ENCODE data around the gene DNAI1.
A peak's percentile ranks its signal among the peaks of the same experiment; 100 is the strongest.
"Not testable (repeated sequence)": the region's sequence is repeated elsewhere in the genome, so short reads cannot be mapped to it uniquely, and the experiment has no call there.

The DNAI1 gene

DNA sequence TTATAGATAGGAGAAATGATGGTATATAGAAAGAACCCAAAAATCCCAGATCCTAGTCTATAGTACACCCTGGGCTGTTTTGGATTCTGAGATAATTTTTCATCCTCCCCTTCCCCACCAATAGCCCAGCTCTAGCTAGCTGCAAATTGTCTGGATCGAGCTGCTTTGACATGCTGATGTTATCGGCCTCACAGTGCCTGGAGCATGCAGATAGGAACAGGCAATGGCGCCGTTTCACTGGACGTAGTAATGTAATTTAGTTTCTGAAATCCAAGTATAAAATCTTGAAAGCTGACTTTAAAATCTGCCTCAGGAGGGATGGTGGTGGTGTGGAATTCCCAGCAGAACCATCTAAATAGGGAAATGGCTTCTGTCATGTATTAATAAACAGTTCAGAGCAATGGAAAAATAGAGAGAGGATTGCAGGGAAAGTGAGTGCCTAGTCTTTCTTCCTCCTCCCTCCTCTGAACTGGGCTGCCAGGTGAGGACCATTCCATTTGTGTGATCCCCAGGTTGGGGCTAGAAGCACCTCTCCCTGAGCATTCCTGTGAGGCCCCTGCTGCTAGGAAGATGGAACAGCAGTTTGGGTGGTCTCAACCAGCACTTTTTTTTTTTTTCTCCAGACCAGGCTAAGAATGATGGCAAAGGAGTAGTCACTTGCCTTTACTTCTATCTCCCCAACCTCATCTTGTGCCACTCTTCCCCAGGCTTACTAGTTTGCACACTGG lies 32.1 kb upstream of the DNAI1 start:
- DNase-seq (ENCODE audit: low spot score) = no peak
- TF ChIP-seq, protein P1, sequence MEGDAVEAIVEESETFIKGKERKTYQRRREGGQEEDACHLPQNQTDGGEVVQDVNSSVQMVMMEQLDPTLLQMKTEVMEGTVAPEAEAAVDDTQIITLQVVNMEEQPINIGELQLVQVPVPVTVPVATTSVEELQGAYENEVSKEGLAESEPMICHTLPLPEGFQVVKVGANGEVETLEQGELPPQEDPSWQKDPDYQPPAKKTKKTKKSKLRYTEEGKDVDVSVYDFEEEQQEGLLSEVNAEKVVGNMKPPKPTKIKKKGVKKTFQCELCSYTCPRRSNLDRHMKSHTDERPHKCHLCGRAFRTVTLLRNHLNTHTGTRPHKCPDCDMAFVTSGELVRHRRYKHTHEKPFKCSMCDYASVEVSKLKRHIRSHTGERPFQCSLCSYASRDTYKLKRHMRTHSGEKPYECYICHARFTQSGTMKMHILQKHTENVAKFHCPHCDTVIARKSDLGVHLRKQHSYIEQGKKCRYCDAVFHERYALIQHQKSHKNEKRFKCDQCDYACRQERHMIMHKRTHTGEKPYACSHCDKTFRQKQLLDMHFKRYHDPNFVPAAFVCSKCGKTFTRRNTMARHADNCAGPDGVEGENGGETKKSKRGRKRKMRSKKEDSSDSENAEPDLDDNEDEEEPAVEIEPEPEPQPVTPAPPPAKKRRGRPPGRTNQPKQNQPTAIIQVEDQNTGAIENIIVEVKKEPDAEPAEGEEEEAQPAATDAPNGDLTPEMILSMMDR (IDR thresholded peaks at IDR 0.05; ENCODE audit: extremely low read depth, insufficient read depth, missing control alignments) = no peak
- in situ Hi-C loops (cut with MboI; ENCODE audit: low pct_unique_long_range_greater_than_20kb, low sequenced_read_pairs, unreplicated experiment) = loop anchor here (25.0 kb wide), 1 partner anchor 161 kb away; the partner anchor contains the start of gene CNTFR

DNA sequence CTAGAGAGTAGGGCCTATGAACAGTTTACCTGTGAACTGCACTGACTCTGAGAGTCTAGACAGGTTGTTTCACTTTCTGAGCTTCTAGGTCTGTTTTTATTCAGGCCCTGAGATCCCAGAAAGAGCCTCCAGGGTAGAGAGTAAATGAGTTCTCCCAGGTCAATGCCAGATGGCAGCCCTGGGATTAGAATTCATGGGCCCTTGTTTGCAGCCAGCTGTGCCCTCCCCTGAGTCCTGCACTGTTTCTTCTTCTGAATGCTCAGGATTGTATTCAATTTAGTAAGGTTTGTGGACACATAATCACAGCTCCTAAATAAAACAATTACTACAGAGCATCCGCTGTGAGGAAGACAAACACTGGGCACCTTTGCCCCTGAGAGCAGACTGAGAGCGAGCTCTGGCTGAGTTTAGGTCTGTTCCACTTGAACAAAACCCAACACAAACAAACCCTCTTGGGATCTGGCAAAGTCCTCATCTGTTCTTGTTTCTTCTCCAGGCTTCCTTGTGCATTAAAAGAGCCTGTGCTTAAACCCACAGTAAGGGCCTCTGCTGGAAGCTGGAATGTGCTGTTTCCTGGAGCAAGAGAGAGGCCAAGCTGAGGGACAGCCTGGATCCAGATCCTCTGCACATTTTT lies 30.2 kb upstream of the DNAI1 start:
- TF ChIP-seq, protein P1 (IDR thresholded peaks at IDR 0.05; ENCODE audit: extremely low read depth, insufficient read depth, missing control alignments) = no peak
- in situ Hi-C loops (cut with MboI; ENCODE audit: low pct_unique_long_range_greater_than_20kb, low sequenced_read_pairs, unreplicated experiment) = loop anchor here (25.0 kb wide), 1 partner anchor 159 kb away; the partner anchor contains the start of gene CNTFR
- DNase-seq (ENCODE audit: low spot score) = no peak

DNA sequence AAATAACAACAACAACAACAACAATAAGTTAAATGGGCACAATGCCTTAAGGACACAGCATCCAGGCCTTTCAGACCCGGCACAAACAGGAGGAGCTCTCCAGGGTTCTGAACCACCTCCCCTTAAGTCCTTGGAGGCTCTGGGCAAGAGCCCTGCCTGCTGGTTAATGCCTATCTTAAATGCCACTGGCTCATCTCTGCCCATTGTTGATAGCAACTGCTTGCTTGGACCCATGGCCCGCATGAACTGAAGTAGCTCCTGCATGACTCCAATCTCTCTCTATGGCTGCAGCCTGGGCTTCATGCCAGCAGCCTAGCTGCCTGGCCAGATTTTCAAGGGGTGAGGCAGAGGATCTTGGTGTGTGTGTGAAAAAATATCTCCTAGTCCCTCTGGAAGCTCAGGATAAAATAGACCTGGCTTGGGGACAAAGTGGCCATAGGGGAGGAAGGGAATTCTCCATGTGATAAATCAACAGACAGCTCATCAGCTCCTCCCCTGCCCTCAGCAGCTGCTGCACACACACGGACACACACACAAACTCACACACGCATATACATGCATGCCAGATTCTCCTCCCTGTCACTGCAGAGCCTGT lies 27.7 kb upstream of the DNAI1 start:
- TF ChIP-seq, protein P1 (IDR thresholded peaks at IDR 0.05; ENCODE audit: extremely low read depth, insufficient read depth, missing control alignments) = no peak
- in situ Hi-C loops (cut with MboI; ENCODE audit: low pct_unique_long_range_greater_than_20kb, low sequenced_read_pairs, unreplicated experiment) = loop anchor here (10.0 to 25.0 kb wide), 2 partner anchors 64 to 156 kb away; partner anchors contain the start of gene CNTFR
- DNase-seq (ENCODE audit: low spot score) = peak; percentile 31

DNA sequence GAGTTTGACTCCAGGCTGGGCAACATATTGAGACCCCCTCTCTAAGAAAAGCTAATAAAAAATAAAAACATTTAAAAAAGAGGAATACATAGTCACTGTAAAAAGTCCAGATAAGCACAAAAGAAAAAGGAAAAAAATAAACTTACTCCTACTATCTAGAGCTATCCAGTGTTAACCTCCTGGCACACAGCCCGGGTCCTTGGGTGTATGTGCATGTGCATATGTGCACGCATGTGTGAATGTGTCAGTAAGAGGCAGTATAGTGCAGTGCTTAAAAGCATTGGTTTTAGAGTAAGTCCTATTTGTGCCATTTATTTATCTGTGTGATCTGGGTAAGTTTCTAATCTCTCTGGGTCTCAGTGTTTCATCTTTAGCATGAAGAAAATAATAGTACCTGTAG lies 26.9 kb upstream of the DNAI1 start:
- TF ChIP-seq, protein P1 (IDR thresholded peaks at IDR 0.05; ENCODE audit: extremely low read depth, insufficient read depth, missing control alignments) = no peak
- no peak for DNase-seq (ENCODE audit: low spot score)
- in situ Hi-C loops (cut with MboI; ENCODE audit: low pct_unique_long_range_greater_than_20kb, low sequenced_read_pairs, unreplicated experiment) = loop anchor here (10.0 to 25.0 kb wide), 2 partner anchors 63 to 156 kb away; partner anchors contain the start of gene CNTFR

DNA sequence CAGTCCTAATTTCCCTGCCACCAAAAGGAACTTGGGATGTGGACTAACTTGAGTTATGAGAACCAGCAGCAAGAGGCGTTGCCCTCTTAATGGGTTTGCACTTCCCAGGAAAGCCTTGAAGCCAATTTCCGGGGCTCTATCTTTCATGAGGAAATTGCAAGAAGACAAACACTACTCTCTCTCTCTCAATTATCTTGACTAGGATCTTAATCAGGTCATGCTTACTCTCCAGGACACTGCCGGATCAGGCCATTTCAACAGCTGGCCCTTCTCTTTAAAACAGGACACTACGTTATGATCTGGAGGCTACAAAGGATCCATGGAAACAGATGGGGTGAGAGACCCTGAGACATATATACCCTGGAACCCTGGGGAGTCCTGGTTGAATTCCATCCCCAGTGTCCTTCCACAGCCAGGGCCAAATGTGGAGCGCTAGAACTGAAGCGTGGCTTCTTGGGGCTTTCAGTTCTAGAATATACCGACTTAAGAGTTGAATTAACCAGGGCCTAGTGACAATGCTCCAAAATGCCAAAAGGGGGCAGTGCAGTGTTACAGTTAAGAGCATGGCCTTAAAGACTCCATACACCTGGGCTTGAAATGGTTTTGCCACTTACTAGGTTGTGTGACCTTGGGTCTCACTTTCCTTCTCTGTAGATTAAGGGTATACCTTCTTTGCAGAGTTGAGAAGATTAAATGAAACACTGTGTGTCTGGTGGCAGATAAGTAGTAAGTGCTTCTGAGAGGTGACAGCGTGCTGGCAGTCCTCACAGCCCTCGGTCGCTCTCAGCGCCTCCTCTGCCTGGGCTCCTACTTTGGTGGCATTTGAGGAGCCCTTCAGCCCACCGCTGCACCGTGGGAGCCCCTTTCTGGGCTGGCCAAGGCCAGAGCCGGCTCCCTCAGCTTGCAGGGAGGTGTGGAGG lies 21.3 kb upstream of the DNAI1 start:
- DNase-seq (ENCODE audit: low spot score) = peak; percentile 81
- in situ Hi-C loops (cut with MboI; ENCODE audit: low pct_unique_long_range_greater_than_20kb, low sequenced_read_pairs, unreplicated experiment) = loop anchor here (10.0 to 25.0 kb wide), 2 partner anchors 58 to 150 kb away; partner anchors contain the start of gene CNTFR
- TF ChIP-seq, protein P1 (IDR thresholded peaks at IDR 0.05; ENCODE audit: extremely low read depth, insufficient read depth, missing control alignments) = peak; percentile 92

GRCh38 chr9:34437926-34438307 lies 20.7 kb upstream of the DNAI1 start:
- not testable (repeated sequence) for DNase-seq (ENCODE audit: low spot score)
- in situ Hi-C loops (cut with MboI; ENCODE audit: low pct_unique_long_range_greater_than_20kb, low sequenced_read_pairs, unreplicated experiment) = loop anchor here (10.0 to 25.0 kb wide), 2 partner anchors 57 to 149 kb away; partner anchors contain the start of gene CNTFR

GRCh38 chr9:34438465-34438864 lies 20.1 kb upstream of the DNAI1 start:
- not testable (repeated sequence) for DNase-seq (ENCODE audit: low spot score)
- in situ Hi-C loops (cut with MboI; ENCODE audit: low pct_unique_long_range_greater_than_20kb, low sequenced_read_pairs, unreplicated experiment) = loop anchor here (10.0 to 25.0 kb wide), 2 partner anchors 56 to 149 kb away; partner anchors contain the start of gene CNTFR
